HG03575 (cell line): ENCODE measurements around the gene CEACAM7.
"Not testable (repeated sequence)": the region's sequence is repeated elsewhere in the genome, so short reads cannot be mapped to it uniquely, and the experiment has no call there.

ENCODE experiments used
- ATAC-seq: cut with Tn5 transposase; IDR thresholded peaks from one replicate; pipeline ENCODE4 v1.9.1; 2021; ENCODE audit not compliant: unreplicated experiment, insufficient number of reproducible peaks, low FRiP score; ENCODE audit errors: extremely low read depth

Gene CEACAM7

DNA sequence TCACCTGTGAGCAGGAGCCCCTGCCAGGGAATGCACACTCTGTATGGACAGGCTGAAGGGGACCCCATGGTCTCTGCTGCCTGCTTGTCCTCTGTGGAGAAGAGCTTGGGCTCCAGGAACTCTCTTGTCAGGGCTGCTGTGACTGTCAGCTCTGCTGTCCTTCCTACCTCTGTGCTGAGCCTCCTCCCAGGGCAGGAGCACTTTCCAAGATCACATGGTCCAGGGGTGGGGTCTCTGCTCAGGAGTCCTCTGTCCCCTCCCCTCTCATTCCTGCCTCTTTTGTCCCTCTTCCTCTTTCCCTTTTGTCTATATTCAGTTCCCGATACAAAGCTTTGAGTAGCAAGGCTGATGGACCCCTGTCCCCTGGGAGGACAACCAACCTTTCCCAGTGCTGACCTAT, at the start of gene CEACAM7:
Gene CEACAM7, minus strand, starts transcription at position 173 of the 400 bp plus-strand sequence. Its CDS starts 105 bp downstream, at position 68.
- no peak for ATAC-seq

DNA sequence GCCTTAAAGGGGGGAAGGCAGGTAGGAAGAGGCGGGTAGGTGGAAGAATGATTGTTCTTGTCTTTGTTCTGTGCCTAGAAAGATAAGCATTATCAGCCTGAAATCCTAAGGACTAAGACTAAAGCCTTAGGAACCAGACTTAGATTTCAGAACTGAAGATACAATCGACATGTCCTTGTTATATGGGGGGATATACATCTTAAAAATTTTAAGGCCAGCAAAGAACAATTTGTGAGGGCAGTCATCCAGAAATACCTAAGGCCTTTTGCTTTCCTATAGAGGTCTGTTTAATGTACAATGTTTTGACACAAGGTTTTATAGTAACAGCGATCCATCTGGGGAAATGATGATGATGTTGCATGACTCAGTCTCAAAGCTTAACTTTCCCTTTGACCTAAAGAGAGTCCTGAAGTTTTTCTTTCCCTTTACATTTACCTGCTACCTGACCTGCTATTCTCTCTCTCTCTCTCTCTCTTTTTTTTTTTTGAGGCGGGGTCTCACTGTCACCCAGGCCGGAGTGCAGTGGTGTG, 47.1 kb upstream of the CEACAM7 start:
- ATAC-seq: no peak

DNA sequence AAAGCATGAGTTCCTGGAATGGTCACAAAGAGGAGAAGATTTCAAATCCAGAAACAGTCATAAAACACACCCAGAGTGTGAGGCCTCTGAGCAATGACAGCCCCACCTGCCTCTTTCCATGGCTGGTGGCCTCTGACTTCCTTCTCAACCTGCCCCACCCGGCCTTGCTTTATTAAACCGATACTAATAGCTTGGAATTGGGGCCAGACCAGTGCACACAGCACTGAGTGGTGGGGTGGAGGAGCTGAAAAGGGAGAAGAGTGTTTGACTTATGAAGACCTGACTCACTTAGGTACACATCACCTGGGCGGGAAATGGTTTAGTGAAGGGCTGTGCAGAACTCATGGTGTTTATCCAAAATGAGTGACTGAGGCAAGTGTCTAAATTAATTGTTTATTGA, 46.5 kb upstream of the CEACAM7 start:
- no peak for ATAC-seq

DNA sequence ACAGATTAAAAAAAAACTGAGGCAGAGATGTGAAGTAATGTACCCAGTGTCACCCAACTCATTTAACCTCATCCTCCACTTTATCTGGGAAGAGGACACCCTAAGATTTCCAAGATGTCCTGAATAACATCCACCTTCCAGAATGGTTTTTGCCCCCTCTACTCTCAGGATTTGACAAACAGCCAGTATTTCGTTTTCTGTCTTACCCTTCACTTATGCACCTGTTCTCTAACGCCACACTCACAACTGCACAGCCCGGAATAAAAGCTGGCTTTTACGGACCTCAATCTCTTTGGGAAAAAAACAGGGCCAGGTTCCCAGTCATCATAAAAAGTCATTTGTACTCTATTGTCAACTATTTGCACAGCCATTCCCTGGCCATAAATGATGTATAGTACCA, 46.1 kb upstream of the CEACAM7 start:
- ATAC-seq: no peak

DNA sequence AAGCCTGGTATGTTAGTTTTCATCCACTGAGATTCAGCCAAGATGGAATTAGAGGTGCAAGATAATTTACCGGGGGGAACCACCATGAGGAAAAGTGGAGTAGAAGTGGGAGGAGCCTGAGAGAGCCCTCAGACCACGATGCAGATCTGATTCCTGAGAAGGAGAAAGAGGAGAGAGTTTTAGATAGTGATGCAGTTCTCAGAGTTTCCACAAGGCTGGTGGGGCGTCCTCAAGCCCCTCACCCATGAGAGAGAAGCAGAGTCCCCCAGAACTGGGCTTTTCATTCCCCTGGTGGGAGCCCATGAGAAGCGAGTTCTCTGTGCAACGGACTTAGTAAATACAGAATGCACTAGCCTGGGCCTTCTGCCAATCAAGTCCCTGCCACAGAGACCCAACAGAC, 38.4 kb upstream of the CEACAM7 start:
- no peak for ATAC-seq

DNA sequence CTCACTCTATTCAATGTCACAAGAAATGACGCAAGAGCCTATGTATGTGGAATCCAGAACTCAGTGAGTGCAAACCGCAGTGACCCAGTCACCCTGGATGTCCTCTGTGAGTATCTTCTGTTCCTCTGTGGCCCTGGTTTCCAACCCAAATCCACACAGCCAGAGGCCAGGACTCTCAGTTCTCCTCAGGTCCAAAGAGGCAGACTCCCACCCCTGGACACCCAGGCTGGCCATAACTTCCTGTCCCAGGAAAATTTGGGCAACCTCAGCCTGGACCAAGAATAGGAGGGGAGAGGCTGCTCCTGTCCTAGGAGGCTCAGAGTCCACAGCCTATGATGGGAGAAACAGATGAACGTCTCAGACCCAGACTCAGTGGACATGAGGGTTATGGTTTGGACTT, 32.0 kb upstream of the CEACAM7 start:
- ATAC-seq: no peak

DNA sequence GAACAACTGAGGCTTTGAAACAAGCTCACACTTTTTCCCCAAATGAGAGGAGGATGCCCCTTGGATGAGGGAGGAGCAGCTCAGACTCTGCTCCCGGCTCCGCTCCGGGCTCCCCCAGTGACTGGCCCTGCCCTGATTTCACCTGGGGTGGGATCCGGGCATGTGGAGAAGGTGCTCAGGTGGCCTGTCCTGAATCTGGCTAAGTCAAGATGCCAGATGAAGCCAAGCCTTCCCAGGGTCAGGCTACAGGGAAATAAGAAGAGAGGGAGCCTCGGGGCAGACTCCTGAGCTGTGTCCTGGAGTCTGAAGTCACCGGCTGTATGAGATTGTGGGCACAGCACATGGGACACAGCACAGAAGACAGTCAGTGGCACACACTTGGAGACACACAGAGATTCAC, 30.7 kb upstream of the CEACAM7 start:
- no peak for ATAC-seq

DNA sequence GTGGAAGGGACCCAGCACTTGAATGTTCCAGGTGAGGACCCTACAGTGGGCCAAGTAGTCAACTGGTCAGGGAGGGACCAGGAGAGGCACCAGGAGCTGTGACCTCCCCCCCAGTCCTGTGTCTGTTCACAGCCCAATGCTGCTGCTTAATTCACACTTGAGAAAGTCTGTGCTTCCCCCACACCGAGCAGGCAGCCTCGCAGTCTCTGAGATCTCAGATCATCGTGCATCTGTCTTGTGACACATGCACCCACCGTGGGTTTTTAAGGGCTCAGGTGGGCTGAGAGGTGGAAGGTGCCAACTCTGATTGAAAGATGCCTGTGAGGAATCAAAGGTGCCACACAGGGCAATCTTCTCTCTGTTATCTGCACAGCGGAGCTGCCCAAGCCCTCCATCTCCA, 26.5 kb upstream of the CEACAM7 start:
- ATAC-seq: no peak

DNA sequence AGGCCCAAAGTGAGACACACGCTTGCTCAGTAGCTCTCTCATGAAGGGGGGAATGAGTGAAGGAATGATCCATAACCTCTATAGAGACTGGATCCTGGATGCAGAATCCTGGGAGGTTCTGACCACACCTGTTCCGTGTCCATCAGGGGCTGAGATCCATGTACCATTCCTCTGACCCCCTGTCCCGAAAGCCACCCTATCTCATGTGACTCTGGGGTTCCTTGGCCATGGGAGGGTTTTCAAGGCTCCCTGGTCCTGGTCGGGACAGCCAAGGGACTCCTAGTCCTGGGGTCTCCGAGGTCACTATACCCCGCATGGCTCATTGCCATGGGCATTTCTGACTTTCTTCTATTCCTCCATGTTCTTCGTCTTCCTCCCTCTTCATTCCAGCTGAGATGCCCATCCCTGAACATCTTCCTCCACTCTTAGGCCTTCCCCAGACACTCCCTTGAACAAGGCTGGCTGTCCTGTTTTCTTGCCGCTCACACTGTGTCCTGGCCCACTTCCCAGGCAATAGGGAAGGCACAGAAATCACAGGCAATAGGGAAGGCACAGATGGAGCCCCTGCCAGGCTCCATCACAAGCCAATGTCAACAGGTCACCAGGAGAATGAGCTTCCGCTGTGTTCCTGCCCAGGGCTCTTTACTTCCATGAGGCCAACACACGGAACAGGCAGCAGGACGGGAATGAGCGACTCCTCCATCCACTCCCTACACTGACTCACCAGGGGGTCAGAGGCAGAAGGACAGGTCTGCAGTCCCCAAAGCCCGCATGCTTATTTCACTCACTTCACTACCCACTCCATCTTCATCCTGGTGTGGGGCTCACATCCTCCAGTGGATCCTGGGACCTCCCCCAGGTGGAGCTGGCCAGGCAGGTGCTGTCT, 23.5 kb upstream of the CEACAM7 start:
- no peak for ATAC-seq

DNA sequence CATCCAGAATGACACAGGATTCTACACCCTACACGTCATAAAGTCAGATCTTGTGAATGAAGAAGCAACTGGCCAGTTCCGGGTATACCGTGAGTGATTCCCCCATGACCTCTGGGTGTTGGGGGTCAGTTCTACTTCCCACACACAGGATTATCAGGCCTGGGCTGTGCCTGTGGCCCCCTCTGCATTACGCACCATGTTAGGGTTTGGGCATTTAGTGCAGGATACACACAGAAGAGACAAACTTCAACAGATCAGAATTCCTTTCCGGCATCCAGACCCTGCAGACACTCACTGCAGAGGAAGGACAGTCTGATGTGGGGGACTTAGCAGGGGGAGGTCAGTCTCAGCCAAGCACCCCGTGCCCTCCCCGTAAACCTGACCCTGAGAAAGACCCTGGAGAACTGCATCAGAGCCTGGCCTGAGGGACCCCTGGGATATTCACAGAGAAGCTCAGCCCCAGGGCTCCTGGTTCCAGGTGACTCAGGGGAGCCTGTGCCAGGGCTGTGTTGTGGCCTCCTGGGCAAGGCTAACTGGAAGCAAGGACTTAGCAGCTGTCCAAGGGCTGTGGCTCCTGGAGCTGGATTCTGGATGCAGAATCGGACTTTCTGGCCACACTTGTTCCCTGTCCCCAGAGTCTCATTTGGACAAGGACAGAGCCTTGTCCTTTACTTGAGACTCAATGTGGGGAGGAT, 22.0 kb upstream of the CEACAM7 start:
- no peak for ATAC-seq

DNA sequence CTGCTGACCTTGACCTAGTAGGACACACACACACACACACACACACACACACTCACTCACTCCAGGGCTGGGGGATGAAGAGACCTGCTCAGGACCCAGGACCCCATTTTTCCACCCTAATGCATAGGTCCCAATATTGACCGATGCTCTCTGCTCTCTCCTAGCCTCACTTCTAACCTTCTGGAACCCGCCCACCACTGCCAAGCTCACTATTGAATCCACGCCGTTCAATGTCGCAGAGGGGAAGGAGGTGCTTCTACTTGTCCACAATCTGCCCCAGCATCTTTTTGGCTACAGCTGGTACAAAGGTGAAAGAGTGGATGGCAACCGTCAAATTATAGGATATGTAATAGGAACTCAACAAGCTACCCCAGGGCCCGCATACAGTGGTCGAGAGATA, 21.4 kb upstream of the CEACAM7 start:
- ATAC-seq: not testable (repeated sequence)

DNA sequence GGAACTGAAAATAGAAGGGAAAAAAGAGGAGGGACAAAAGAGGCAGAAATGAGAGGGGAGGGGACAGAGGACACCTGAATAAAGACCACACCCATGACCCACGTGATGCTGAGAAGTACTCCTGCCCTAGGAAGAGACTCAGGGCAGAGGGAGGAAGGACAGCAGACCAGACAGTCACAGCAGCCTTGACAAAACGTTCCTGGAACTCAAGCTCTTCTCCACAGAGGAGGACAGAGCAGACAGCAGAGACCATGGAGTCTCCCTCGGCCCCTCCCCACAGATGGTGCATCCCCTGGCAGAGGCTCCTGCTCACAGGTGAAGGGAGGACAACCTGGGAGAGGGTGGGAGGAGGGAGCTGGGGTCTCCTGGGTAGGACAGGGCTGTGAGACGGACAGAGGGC, 20.4 kb upstream of the CEACAM7 start, which contains the start of gene CEACAM5:
Gene CEACAM5, plus strand, starts transcription at position 146 of the 400 bp plus-strand sequence. Its CDS starts 106 bp downstream, at position 252.
- ATAC-seq: no peak

DNA sequence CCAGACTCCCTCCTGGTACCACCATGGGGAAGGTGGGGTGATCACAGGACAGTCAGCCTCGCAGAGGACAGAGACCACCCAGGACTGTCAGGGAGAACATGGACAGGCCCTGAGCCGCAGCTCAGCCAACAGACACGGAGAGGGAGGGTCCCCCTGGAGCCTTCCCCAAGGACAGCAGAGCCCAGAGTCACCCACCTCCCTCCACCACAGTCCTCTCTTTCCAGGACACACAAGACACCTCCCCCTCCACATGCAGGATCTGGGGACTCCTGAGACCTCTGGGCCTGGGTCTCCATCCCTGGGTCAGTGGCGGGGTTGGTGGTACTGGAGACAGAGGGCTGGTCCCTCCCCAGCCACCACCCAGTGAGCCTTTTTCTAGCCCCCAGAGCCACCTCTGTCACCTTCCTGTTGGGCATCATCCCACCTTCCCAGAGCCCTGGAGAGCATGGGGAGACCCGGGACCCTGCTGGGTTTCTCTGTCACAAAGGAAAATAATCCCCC, 19.9 kb upstream of the CEACAM7 start:
- no peak for ATAC-seq

DNA sequence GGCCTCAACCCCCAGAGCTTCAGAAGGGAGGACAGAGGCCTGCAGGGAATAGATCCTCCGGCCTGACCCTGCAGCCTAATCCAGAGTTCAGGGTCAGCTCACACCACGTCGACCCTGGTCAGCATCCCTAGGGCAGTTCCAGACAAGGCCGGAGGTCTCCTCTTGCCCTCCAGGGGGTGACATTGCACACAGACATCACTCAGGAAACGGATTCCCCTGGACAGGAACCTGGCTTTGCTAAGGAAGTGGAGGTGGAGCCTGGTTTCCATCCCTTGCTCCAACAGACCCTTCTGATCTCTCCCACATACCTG, 19.4 kb upstream of the CEACAM7 start:
- no peak for ATAC-seq

DNA sequence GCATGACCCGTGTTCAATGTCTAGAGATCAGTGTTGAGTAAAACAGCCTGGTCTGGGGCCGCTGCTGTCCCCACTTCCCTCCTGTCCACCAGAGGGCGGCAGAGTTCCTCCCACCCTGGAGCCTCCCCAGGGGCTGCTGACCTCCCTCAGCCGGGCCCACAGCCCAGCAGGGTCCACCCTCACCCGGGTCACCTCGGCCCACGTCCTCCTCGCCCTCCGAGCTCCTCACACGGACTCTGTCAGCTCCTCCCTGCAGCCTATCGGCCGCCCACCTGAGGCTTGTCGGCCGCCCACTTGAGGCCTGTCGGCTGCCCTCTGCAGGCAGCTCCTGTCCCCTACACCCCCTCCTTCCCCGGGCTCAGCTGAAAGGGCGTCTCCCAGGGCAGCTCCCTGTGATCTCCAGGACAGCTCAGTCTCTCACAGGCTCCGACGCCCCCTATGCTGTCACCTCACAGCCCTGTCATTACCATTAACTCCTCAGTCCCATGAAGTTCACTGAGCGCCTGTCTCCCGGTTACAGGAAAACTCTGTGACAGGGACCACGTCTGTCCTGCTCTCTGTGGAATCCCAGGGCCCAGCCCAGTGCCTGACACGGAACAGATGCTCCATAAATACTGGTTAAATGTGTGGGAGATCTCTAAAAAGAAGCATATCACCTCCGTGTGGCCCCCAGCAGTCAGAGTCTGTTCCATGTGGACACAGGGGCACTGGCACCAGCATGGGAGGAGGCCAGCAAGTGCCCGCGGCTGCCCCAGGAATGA, 18.9 kb upstream of the CEACAM7 start:
- no peak for ATAC-seq

DNA sequence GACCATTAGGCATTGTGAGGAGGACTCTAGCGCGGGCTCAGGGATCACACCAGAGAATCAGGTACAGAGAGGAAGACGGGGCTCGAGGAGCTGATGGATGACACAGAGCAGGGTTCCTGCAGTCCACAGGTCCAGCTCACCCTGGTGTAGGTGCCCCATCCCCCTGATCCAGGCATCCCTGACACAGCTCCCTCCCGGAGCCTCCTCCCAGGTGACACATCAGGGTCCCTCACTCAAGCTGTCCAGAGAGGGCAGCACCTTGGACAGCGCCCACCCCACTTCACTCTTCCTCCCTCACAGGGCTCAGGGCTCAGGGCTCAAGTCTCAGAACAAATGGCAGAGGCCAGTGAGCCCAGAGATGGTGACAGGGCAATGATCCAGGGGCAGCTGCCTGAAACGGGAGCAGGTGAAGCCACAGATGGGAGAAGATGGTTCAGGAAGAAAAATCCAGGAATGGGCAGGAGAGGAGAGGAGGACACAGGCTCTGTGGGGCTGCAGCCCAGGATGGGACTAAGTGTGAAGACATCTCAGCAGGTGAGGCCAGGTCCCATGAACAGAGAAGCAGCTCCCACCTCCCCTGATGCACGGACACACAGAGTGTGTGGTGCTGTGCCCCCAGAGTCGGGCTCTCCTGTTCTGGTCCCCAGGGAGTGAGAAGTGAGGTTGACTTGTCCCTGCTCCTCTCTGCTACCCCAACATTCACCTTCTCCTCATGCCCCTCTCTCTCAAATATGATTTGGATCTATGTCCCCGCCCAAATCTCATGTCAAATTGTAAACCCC, 17.5 kb upstream of the CEACAM7 start:
- ATAC-seq: no peak

DNA sequence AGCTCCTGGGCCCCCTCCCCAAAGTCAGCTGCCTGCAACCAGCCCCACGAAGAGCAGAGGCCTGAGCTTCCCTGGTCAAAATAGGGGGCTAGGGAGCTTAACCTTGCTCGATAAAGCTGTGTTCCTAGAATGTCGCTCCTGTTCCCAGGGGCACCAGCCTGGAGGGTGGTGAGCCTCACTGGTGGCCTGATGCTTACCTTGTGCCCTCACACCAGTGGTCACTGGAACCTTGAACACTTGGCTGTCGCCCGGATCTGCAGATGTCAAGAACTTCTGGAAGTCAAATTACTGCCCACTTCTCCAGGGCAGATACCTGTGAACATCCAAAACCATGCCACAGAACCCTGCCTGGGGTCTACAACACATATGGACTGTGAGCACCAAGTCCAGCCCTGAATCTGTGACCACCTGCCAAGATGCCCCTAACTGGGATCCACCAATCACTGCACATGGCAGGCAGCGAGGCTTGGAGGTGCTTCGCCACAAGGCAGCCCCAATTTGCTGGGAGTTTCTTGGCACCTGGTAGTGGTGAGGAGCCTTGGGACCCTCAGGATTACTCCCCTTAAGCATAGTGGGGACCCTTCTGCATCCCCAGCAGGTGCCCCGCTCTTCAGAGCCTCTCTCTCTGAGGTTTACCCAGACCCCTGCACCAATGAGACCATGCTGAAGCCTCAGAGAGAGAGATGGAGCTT, 15.7 kb upstream of the CEACAM7 start:
- ATAC-seq: no peak

DNA sequence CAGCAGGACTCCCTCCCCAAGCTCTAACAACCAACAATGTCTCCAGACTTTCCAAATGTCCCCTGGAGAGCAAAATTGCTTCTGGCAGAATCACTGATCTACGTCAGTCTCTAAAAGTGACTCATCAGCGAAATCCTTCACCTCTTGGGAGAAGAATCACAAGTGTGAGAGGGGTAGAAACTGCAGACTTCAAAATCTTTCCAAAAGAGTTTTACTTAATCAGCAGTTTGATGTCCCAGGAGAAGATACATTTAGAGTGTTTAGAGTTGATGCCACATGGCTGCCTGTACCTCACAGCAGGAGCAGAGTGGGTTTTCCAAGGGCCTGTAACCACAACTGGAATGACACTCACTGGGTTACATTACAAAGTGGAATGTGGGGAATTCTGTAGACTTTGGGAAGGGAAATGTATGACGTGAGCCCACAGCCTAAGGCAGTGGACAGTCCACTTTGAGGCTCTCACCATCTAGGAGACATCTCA, 14.1 kb upstream of the CEACAM7 start:
- ATAC-seq: no peak
